Measurements from ENCODE around the gene UBE2N. TPM values are rescaled to one million over a fixed set of nuclear protein-coding genes. Genes with fewer than 3 reads are reported as not detected.

Gene UBE2N
- total and polyA plus RNA-seq, 2 of the 8 experiments (the other 6 are each of a cell fraction or from before 2014, with no cell fraction given): 108 to 225 TPM

DNA sequence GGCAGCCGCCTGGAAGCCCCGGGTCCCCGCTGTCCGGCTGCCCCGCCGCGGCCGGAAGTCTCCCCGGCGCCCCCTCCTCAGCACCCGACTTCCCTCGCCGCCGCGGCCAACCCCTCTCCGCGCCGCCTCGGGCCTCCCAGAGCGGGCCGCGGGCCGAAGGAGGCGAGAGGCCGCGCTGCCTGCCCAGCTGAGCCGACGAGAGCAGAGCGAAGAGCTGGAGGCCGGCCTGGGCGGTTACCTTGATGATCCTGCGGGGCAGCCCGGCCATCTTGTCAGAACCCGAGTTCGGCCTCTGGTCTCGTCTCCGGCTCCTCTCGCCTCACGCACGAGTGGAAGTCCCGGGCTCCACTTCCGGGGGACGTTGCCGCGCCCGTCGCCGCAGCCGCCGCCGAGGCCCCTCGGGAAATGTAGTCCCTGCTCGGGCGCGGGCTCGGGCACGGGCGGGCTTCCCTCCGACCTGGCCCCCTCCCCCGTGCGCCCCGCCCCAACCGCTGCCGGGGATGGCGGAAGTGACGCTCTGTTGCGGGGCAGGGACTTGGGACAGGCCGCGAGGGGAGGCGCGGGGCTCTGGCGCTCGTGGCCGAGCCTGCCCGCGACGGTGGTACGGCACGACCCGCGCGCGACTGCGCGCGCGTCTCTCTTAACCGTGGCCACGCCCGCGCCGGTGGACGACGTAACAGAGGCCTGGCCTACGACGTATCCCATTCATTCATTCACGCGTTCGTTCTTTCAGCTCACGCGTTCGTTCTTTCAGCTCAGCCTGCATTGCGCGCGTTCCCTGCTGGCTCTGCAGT is at the start of gene UBE2N (continued):
- TF ChIP-seq KDM4A (IDR thresholded peaks at IDR 0.05; ENCODE audit: low read depth, low read length, severe bottlenecking): peak; percentile 81
- TF ChIP-seq EGR1 (IDR thresholded peaks at IDR 0.05; ENCODE audit: borderline replicate concordance, low read depth, low read length): no peak
- peak; percentile 67 for TF ChIP-seq TAF7 (optimal IDR thresholded peaks at IDR 0.05; ENCODE audit: borderline replicate concordance, low read depth, low read length)
- no peak for TF ChIP-seq SP2 (IDR thresholded peaks at IDR 0.05; ENCODE audit: low read length)
- peak; percentile 73 for TF ChIP-seq GABPA (IDR thresholded peaks at IDR 0.05; ENCODE audit: borderline replicate concordance, insufficient read depth, low read length)
- no peak for TF ChIP-seq NRF1 (IDR thresholded peaks at IDR 0.05; ENCODE audit: low read depth, low read length)
- TF ChIP-seq, protein P1, sequence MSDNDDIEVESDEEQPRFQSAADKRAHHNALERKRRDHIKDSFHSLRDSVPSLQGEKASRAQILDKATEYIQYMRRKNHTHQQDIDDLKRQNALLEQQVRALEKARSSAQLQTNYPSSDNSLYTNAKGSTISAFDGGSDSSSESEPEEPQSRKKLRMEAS (IDR thresholded peaks at IDR 0.05): peak; percentile 70; the same call in 1 of the 2 replicates
- TF ChIP-seq TEAD4 (IDR thresholded peaks at IDR 0.05; ENCODE audit: low read depth, low read length): peak; percentile 15; the same call in 1 of the 2 replicates
- peak; percentile 74 for TF ChIP-seq CHD2 (IDR thresholded peaks at IDR 0.05; ENCODE audit: low read length)
- TF ChIP-seq EZH2 (IDR thresholded peaks at IDR 0.05; ENCODE audit: low read depth, low read length, severe bottlenecking): no peak
- TF ChIP-seq POLR2A (IDR thresholded peaks at IDR 0.05; ENCODE audit: control extremely low read depth in 1 of 2, low read depth in 2 of 2, low read length in 2 of 2): peak; percentile 93 to 97
- TF ChIP-seq GTF2F1 (IDR thresholded peaks at IDR 0.05; ENCODE audit: borderline replicate concordance, low read depth, low read length): no peak; the same call in 1 of the 2 replicates
- TF ChIP-seq RXRA (IDR thresholded peaks at IDR 0.05; ENCODE audit: insufficient read depth, low read depth, low read length): no peak
- peak in 1 of 2 experiments; percentile 78; a peak in 1 of 4 replicates for TF ChIP-seq SIN3A (conservative IDR thresholded peaks at IDR 0.05 in 1 of 2, IDR thresholded peaks at IDR 0.05 in 1 of 2; ENCODE audit: low read depth in 1 of 2, low read length in 2 of 2)
